ENCODE measurements around the gene PCSK2.

The PCSK2 gene

GRCh38 chr20:17480696-17481095 lies 253.9 kb downstream of the PCSK2 start:
- no peak for DNase-seq (ENCODE audit: low spot score)

GRCh38 chr20:17481661-17482060 lies 254.8 kb downstream of the PCSK2 start:
- no peak for DNase-seq (ENCODE audit: low spot score)

DNA sequence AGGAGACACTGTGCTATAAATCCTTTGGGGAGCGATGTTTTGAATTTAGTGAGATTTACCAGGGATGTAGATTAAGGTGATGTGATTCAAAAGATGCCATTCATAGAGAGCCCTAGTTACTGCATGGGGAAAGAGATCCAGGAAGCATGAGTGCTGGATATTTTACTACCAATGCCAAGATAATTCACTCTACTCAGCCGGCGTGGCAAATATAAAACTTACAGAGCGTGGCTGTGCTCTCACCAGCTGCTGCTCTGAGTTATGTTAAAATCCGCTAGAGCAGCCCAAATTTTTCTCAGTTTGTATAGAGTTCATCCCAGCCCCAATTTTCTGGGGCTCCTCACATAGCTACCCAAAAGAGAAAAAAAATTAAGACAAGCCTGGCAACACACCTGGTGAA lies 255.7 kb downstream of the PCSK2 start:
- DNase-seq (ENCODE audit: low spot score), result no peak

DNA sequence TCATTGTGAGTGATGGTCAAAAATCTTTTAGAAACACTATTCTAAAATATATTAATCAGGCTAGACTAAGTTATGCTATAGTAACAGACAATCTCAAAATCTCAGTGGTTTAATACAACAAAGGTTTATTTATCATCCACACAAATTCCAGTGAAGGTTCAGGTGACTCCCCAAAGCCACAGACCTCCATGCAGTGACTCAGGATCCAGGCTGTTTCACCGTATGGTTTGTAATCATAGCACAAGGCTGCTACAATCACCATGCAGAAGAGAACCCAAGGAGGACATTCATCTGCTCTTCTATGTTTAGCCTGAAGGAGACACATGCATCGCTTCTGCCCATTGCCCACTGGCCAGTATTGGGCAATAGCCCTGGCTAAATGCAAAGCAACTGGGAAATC lies 258.2 kb downstream of the PCSK2 start:
- DNase-seq (ENCODE audit: low spot score), result no peak

DNA sequence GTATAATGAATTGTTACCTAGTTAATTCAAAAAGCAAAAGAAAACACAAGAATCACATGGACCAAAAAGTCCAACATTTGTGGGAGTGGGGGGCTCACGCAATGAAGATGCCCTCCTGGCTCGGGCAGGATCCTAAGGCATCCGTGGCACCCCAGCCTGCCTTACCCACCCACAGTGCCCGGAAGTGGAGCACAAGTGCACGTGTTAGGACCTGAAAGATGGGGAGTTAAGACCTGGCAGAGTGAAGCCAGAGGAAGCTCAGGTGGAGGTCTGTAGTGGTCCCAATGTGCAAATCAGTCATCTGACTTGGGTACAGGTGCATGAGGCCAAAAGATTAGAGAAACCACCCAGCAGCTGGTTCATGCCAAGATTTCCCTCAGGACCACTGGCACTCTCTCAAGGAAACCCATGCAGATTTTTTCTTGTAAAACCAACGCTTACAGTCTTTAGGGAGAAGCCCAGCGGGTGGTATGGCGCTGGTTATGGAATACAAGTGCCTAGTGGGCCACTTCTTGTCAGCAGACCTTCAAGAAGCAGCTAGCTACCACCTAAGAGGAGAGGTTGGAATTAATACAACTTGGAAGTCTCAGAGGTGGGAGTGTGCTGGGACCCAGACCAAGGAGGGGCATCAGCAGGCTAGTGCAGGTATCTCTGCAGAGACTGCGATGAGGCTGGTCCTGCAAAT lies 262.2 kb downstream of the PCSK2 start:
- no peak for DNase-seq (ENCODE audit: low spot score)

- no peak for DNase-seq (ENCODE audit: low spot score)
Observed at GRCh38 chr20:17490501-17490900, 263.7 kb downstream of the PCSK2 start.

- DNase-seq (ENCODE audit: low spot score), result no peak
Observed at GRCh38 chr20:17491041-17491440, 264.2 kb downstream of the PCSK2 start.

DNA sequence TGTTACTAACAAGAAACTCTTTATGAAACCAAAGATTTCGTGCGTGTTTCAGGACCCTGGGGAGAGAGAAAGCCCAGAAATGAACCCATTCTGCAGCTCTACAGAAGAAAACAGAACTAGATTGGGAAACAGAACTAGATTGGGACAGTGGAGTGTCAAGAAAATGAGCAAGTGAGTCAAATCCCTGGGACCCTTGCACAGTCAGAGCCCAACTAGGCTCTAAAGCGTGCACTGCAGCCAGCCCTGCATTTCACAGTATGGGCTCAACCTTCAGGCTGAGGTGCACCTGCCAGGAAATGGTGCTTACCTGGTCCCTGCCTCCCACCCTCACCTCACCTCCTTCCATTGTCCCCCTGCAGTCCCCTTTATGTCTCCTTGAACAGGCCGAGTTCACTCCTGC lies 264.6 kb downstream of the PCSK2 start:
- no peak for DNase-seq (ENCODE audit: low spot score)

- no peak for DNase-seq (ENCODE audit: low spot score)
Observed at GRCh38 chr20:17493173-17493572, 266.3 kb downstream of the PCSK2 start.

- no peak for DNase-seq (ENCODE audit: low spot score)
Observed at GRCh38 chr20:17494201-17494600, 267.4 kb downstream of the PCSK2 start.

GRCh38 chr20:17495826-17496225 lies 269.0 kb downstream of the PCSK2 start:
- DNase-seq (ENCODE audit: low spot score), result no peak

DNA sequence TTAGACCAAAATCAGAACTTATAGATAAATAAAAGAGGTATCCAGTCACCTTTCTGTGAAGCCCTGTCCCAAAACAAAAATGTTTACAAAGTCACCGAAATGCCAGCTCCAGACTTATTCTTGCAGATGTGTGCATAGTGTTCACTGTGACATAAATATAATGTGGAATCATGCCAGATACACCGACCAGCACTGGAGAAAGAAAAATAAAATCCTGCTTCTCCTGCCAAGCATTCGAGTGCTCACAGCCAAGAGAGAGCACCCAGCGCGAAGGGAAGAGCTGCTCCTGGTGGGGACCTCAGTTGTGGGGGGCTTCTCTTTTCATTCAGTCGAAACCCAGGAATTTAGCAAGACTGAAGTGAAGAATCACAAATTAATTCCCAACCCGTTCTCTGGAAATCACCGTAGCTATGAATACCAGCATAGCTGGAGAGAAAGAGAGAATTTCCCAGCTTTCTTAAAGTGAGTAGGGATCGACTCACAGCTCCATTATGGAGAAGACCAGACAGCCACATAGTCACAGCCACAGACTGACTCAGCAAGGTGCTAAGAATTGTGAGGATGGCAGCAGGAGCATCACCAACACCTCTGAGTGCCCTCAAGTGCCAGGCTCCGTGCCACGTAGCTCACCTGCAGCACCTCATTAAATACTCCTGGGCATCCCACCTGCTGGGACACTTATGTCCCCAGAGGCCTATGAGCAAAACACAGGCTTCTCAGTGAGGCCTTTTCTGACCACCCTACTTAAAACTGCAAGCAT lies 271.2 kb downstream of the PCSK2 start:
- no peak for DNase-seq (ENCODE audit: low spot score)

DNA sequence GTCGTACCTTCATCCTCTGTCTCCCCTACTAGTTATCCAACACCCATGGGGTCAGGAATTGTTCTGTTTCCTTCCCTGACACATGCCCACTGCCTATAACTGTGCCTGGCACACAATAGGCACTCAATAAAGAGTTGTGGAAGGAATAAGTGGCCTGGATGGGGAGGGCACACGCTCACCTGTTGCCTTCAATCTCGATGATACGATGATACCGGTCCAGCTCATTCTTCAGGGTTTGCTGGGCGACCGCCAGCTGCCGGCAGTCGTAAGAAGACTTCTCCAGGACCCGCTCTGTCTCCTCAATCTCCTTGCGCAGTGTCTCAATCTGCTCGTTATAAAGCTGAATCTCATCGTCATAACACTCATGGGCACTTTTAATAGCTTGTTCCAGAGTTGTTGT lies 271.8 kb downstream of the PCSK2 start:
- no peak for DNase-seq (ENCODE audit: low spot score)

DNA sequence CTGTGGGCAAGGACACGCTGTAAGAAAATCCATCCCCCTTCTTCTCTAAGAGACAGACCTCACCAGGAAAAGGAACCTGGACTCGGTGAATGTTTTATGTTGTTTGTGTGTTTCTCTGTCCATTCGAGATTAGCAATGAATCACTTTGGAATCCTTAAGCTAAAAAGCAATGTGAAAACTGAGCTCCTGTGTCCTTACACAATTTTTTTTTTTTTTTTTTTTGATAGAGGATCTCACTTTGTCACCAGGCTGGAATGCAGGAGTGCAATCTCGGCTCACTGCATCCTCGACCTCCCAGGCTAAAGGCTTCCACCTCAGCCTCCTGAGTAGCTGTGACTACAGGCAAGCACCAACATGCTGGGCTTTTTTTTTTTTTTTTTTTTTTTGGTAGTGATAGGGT lies 272.2 kb downstream of the PCSK2 start:
- DNase-seq (ENCODE audit: low spot score), result no peak

DNA sequence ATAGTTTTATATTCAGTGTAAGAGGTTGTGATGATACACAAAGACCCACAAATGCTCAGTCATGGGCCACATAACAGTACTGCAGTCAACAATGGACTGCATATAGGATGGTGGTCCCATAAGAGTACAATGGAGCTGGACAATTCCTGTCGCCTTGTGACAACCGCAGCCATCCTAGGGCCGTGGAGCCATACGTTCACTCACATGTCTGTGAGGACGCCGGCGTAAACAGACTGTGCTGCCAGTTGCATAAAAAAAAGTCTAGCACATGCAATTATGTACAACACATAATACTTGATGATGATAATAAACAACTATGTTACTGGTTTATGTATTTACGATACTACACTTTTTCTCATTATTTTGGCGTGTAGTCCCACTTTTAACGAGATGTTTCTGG lies 273.4 kb downstream of the PCSK2 start:
- no peak for DNase-seq (ENCODE audit: low spot score)

GRCh38 chr20:17500826-17501225 lies 274.0 kb downstream of the PCSK2 start:
- no peak for DNase-seq (ENCODE audit: low spot score)

DNA sequence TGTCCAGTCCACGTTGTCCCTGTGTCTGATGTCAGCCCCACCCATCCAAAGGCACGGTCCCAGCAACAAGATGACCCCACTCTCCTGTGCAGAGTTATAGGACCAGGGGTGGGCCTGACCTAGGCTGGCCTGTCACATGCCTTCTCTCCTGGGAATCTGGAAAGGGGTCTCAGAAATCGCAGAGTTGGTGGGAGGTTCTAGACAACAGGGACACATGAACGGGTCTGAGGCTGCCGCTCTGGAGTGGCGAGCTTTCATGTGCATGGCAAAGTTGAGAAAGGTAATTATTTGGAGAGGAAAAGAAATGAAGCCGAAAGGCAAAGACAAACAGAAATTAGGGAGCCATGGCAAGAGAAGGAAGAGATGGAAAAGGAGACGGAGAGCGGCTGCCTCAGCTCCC lies 274.9 kb downstream of the PCSK2 start:
- DNase-seq (ENCODE audit: low spot score), result no peak

- DNase-seq (ENCODE audit: low spot score), result no peak
Observed at GRCh38 chr20:17502105-17502504, 275.3 kb downstream of the PCSK2 start.

- DNase-seq (ENCODE audit: low spot score), result peak; percentile 24
Observed at GRCh38 chr20:17503301-17504065, 276.6 kb downstream of the PCSK2 start.

DNA sequence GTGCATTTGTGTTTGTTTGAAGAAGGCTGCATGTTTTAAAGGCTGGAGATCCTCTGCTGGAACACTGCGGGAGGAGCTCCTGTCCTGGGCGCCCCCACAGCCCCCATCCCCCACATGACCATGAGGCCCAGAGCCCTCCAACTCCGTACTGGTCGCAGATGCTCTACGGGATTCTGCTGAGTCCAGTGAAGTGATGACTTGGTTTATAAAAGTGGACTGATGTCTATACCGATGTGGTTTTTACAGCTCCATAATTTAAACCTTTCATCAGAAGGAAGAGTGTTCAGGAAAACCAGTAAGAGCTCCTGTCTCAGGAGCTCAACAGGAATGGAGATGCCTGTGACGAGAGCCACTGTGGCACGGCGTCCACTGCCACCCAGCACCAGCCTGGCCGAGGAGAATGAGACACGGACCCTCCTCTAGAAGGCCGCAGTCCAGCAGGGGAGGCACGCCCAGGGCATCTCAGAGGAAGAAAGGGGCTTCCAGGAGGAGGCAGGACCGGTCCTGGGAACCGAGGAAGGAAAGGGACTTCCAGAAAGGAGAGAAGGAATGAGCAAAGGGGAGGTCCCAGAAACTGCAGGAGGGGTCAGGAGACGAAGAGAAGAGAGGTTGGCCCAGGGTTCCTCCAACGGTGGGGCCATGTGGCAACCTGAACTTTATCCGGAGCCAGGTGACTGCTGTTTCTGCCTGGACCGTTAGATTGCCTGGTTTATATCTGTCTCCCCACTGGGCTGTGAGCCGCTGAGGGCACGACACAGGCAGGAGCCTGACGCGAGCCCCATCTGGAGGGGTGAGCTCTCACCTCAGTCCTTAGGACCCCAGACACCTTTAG lies 277.4 kb downstream of the PCSK2 start:
- DNase-seq (ENCODE audit: low spot score), result peak; percentile 5

GRCh38 chr20:17504898-17505635 lies 278.2 kb downstream of the PCSK2 start:
- DNase-seq (ENCODE audit: low spot score), result peak; percentile 82
